Osteocyte (in vitro differentiated cells): Measurements from ENCODE around the gene KIF23. TPM values are rescaled to one million over a fixed set of nuclear protein-coding genes. Genes with fewer than 3 reads are reported as not detected.

Experiments used
- DNase-seq: peaks from one replicate; pipeline ENCODE4 v3.0.0; 2021; ENCODE audit warnings: mixed read lengths; ENCODE audit not compliant: unreplicated experiment; ENCODE audit errors: extremely low spot score
- H3K27ac Mint-ChIP-seq: one replicate; pipeline ENCODE4 v1.8.0; 2021; ENCODE audit warnings: mild to moderate bottlenecking, mixed read lengths; ENCODE audit not compliant: unreplicated experiment
- H3K27me3 Mint-ChIP-seq: one replicate; pipeline ENCODE4 v1.8.0; 2021; ENCODE audit warnings: mixed read lengths; ENCODE audit not compliant: unreplicated experiment
- H3K36me3 Mint-ChIP-seq: one replicate; pipeline ENCODE4 v1.8.0; 2021; ENCODE audit warnings: mixed read lengths; ENCODE audit not compliant: unreplicated experiment
- H3K4me1 Mint-ChIP-seq: one replicate; pipeline ENCODE4 v1.8.0; 2021; ENCODE audit warnings: mixed read lengths; ENCODE audit not compliant: unreplicated experiment
- H3K4me3 Mint-ChIP-seq: one replicate; pipeline ENCODE4 v1.8.0; 2021; ENCODE audit warnings: mild to moderate bottlenecking, moderate library complexity, mixed read lengths; ENCODE audit not compliant: unreplicated experiment
- H3K9me3 Mint-ChIP-seq: one replicate; pipeline ENCODE4 v1.8.0; 2021; ENCODE audit warnings: mixed read lengths; ENCODE audit not compliant: unreplicated experiment
- CTCF ChIP-seq: fragments of 200-600 bp; sonication (generic); IDR thresholded peaks from 2 replicates; pipeline ENCODE4 v1.5.0; 2021; ENCODE audit warnings: antibody characterized with exemption, mild to moderate bottlenecking, moderate library complexity
- long read RNA-seq: library from polyadenylated mRNA; unstranded; transcript quantifications from one replicate; pipeline ENCODE4 v2.0.0, GENCODE V29; 2021
- total RNA-seq: library from RNA; stranded (reverse); gene quantifications from 2 replicates; pipeline ENCODE4 v1.2.1, GENCODE V29; 2021

KIF23 gene
- 12.4 and 14.0 TPM in 2 replicates for total RNA-seq
- long read RNA-seq, partial matches to known transcripts: 61 of 114 reads
- long read RNA-seq, other reads (novel, unspliced or antisense): 47 of 114 reads

GRCh38 chr15:69413822-69414700, at the start of gene KIF23:
Gene KIF23, plus strand, starts transcription at chr15:69414349. Its CDS starts 117 bp downstream, at chr15:69414466.
- Mint-ChIP-seq H3K9me3 (no peaks in the 10 kb centered on the region), H3K4me3 (peak within 1 kb of the TSS; percentile 93), H3K27ac (peak within 1 kb of the TSS; percentile 87), H3K4me1 (peaks cover 53% of the 10 kb centered on the region), H3K27me3 (no peaks in the 10 kb centered on the region), H3K36me3 (no peaks in the 10 kb centered on the region)
- no peak for TF ChIP-seq CTCF
- peak; percentile 94 for DNase-seq

GRCh38 chr15:69367236-69367635, 46.9 kb upstream of the KIF23 start:
- H3K27me3 Mint-ChIP-seq: no peaks in the 10 kb centered on the region
- no peaks in the 10 kb centered on the region for H3K36me3 Mint-ChIP-seq
- no peak for DNase-seq
- H3K9me3 Mint-ChIP-seq: no peaks in the 10 kb centered on the region
- no peaks in the 10 kb centered on the region for H3K4me1 Mint-ChIP-seq
- H3K27ac Mint-ChIP-seq: no peak overlapping the region
- no peak overlapping the region for H3K4me3 Mint-ChIP-seq
- no peak for TF ChIP-seq CTCF

- Mint-ChIP-seq H3K4me3 (no peak overlapping the region), H3K27ac (no peak overlapping the region), H3K4me1 (no peaks in the 10 kb centered on the region), H3K36me3 (no peaks in the 10 kb centered on the region), H3K9me3 (peaks cover 6% of the 10 kb centered on the region), H3K27me3 (no peaks in the 10 kb centered on the region)
- no peak for DNase-seq
- TF ChIP-seq CTCF: no peak
Observed at GRCh38 chr15:69369631-69370030, 44.5 kb upstream of the KIF23 start.

- H3K36me3 Mint-ChIP-seq: no peaks in the 10 kb centered on the region
- H3K27me3 Mint-ChIP-seq: no peaks in the 10 kb centered on the region
- H3K4me3 Mint-ChIP-seq: no peak overlapping the region
- no peak for TF ChIP-seq CTCF
- no peak overlapping the region for H3K27ac Mint-ChIP-seq
- H3K9me3 Mint-ChIP-seq: peaks cover 6% of the 10 kb centered on the region
- H3K4me1 Mint-ChIP-seq: no peaks in the 10 kb centered on the region
- no peak for DNase-seq
Observed at GRCh38 chr15:69373406-69373805, 40.7 kb upstream of the KIF23 start.

GRCh38 chr15:69375151-69375790, 38.9 kb upstream of the KIF23 start:
- DNase-seq: no peak
- H3K4me1 Mint-ChIP-seq: no peaks in the 10 kb centered on the region
- TF ChIP-seq CTCF: no peak
- H3K9me3 Mint-ChIP-seq: peaks cover 6% of the 10 kb centered on the region
- no peak overlapping the region for H3K27ac Mint-ChIP-seq
- H3K36me3 Mint-ChIP-seq: no peaks in the 10 kb centered on the region
- H3K27me3 Mint-ChIP-seq: no peaks in the 10 kb centered on the region
- H3K4me3 Mint-ChIP-seq: no peak overlapping the region
